HepG2 (cell line): Measurements from ENCODE around the gene TNNI2. TPM values are rescaled to one million over a fixed set of nuclear protein-coding genes. Genes with fewer than 3 reads are reported as not detected.

Source experiments
- BRD4 ChIP-seq: sonication (generic); formaldehyde crosslinking; IDR thresholded peaks from 2 replicates; pipeline ENCODE4 v1.4.0; 2020; ENCODE audit warnings: missing genetic modification reagents
- KIAA2018 ChIP-seq: sonication (generic); formaldehyde crosslinking; IDR thresholded peaks from 2 replicates; pipeline ENCODE4 v1.5.0; 2020; ENCODE audit warnings: mild to moderate bottlenecking, missing genetic modification reagents, borderline replicate concordance
- MAFK ChIP-seq, 2 experiments: IDR thresholded peaks in 1 of 2; conservative IDR thresholded peaks in 1 of 2; 2 replicates each; pipeline ENCODE4 v1.6.1; 2011; ENCODE audit warnings: improper control_type of control experiment in 2 of 2, low read length in 2 of 2
- ZNF205 ChIP-seq: IDR thresholded peaks from 2 replicates; pipeline ENCODE4 v1.6.1; 2018; ENCODE audit warnings: missing biosample characterization, missing genetic modification reagents
- ZNF644 ChIP-seq: IDR thresholded peaks from 2 replicates; pipeline ENCODE4 v1.6.1; 2016; ENCODE audit warnings: low read depth
- polyA plus RNA-seq, 8 experiments: library from polyadenylated mRNA; depleted of rRNA in 3 of 8; stranded (reverse) in 7 of 8; unstranded in 1 of 8; fragments of >200 nt; fragmentation: Illumina TruSeq in 4 of 8; extraction: Trizol in 4 of 8; gene quantifications; 2 replicates each; pipeline versions ENCODE4 v1.2.1 to v1.2.3, GENCODE V29; 2011 to 2016; ENCODE audit warnings: low read depth in 4 of 8, missing spikeins in 1 of 8, mixed read lengths in 1 of 8; ENCODE audit not compliant: insufficient read depth in 1 of 8
- total RNA-seq, 5 experiments: library from RNA; depleted of rRNA; stranded (reverse); fragments of >200 nt; fragmentation: Illumina TruSeq; extraction: Trizol; gene quantifications; 2 replicates each; pipeline ENCODE4 v1.2.3, GENCODE V29; 2016; ENCODE audit warnings: low read depth in 1 of 5
- TF ChIP-seq, protein P1 (sequence below): sonication (generic); formaldehyde crosslinking; conservative IDR thresholded peaks from 2 replicates; pipeline ENCODE4 v1.4.0; 2020; ENCODE audit warnings: missing genetic modification reagents
- TF ChIP-seq, protein P2 (sequence below): IDR thresholded peaks from 2 replicates; pipeline ENCODE4 v1.6.1; 2016; ENCODE audit warnings: missing genetic modification reagents, missing compliant biosample characterization
- TF ChIP-seq, protein P3 (sequence below): sonication (generic); formaldehyde crosslinking; conservative IDR thresholded peaks from 2 replicates; pipeline ENCODE4 v1.4.0; 2020; ENCODE audit warnings: missing genetic modification reagents

TNNI2 gene
- total and polyA plus RNA-seq, 2 of the 13 experiments (the other 11 are each of a cell fraction or from before 2014, with no cell fraction given): 7.2 to 12.0 TPM

- TF ChIP-seq KIAA2018 (CRISPR knock-in tag): no peak
- TF ChIP-seq ZNF205 (CRISPR knock-in tag): no peak
- TF ChIP-seq, protein P1, sequence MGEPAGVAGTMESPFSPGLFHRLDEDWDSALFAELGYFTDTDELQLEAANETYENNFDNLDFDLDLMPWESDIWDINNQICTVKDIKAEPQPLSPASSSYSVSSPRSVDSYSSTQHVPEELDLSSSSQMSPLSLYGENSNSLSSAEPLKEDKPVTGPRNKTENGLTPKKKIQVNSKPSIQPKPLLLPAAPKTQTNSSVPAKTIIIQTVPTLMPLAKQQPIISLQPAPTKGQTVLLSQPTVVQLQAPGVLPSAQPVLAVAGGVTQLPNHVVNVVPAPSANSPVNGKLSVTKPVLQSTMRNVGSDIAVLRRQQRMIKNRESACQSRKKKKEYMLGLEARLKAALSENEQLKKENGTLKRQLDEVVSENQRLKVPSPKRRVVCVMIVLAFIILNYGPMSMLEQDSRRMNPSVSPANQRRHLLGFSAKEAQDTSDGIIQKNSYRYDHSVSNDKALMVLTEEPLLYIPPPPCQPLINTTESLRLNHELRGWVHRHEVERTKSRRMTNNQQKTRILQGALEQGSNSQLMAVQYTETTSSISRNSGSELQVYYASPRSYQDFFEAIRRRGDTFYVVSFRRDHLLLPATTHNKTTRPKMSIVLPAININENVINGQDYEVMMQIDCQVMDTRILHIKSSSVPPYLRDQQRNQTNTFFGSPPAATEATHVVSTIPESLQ (CRISPR knock-in tag): no peak
- TF ChIP-seq ZNF644 (CRISPR knock-in tag): no peak
- TF ChIP-seq, protein P2, sequence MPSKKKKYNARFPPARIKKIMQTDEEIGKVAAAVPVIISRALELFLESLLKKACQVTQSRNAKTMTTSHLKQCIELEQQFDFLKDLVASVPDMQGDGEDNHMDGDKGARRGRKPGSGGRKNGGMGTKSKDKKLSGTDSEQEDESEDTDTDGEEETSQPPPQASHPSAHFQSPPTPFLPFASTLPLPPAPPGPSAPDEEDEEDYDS (CRISPR knock-in tag): no peak
- no peak for TF ChIP-seq MAFK (conservative IDR thresholded peaks at IDR 0.05 in 1 of 2, IDR thresholded peaks at IDR 0.05 in 1 of 2; ENCODE audit: low read length in 2 of 2)
- TF ChIP-seq, protein P3, sequence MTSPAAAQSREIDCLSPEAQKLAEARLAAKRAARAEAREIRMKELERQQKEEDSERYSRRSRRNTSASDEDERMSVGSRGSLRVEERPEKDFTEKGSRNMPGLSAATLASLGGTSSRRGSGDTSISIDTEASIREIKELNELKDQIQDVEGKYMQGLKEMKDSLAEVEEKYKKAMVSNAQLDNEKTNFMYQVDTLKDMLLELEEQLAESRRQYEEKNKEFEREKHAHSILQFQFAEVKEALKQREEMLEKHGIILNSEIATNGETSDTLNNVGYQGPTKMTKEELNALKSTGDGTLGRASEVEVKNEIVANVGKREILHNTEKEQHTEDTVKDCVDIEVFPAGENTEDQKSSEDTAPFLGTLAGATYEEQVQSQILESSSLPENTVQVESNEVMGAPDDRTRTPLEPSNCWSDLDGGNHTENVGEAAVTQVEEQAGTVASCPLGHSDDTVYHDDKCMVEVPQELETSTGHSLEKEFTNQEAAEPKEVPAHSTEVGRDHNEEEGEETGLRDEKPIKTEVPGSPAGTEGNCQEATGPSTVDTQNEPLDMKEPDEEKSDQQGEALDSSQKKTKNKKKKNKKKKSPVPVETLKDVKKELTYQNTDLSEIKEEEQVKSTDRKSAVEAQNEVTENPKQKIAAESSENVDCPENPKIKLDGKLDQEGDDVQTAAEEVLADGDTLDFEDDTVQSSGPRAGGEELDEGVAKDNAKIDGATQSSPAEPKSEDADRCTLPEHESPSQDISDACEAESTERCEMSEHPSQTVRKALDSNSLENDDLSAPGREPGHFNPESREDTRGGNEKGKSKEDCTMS (CRISPR knock-in tag): no peak
- TF ChIP-seq BRD4 (CRISPR knock-in tag): no peak
Measured at GRCh38 chr11:1827931-1828330, 10.8 kb upstream of the TNNI2 start (continued).
